Inferior parietal cortex (tissue), 1 donor: ENCODE measurements around the gene PRKD3.

Source experiments
- DNase-seq: peaks from one replicate; pipeline ENCODE4 v3.0.0-alpha.2; 2016; ENCODE audit errors: extremely low spot score

The PRKD3 gene

GRCh38 chr2:37324786-37325624, at the start of gene PRKD3:
Gene PRKD3, minus strand, starts transcription at chr2:37324833. Its CDS starts 8,309 bp downstream, at chr2:37316524.
- peak; percentile 37 for DNase-seq

- DNase-seq = no peak
These were observed 47.4 kb upstream of the PRKD3 start for GRCh38 chr2:37372000-37372399.

- no peak for DNase-seq
These were observed 46.0 kb upstream of the PRKD3 start for GRCh38 chr2:37370666-37371065.

- no peak for DNase-seq
These were observed 43.4 kb upstream of the PRKD3 start for GRCh38 chr2:37367984-37368383.

- DNase-seq = no peak
These were observed 42.7 kb upstream of the PRKD3 start for GRCh38 chr2:37367310-37367709.

GRCh38 chr2:37366773-37367172, 42.1 kb upstream of the PRKD3 start:
- no peak for DNase-seq

GRCh38 chr2:37365669-37366068, 41.0 kb upstream of the PRKD3 start:
- DNase-seq = no peak

- no peak for DNase-seq
These were observed 39.7 kb upstream of the PRKD3 start for GRCh38 chr2:37364351-37364750.

GRCh38 chr2:37361994-37362698, 37.5 kb upstream of the PRKD3 start:
- DNase-seq = no peak

GRCh38 chr2:37361216-37361815, 36.7 kb upstream of the PRKD3 start:
- DNase-seq = no peak

GRCh38 chr2:37358466-37358865, 33.8 kb upstream of the PRKD3 start:
- DNase-seq = no peak

GRCh38 chr2:37357530-37357929, 32.9 kb upstream of the PRKD3 start:
- DNase-seq = no peak

- no peak for DNase-seq
These were observed 32.4 kb upstream of the PRKD3 start for GRCh38 chr2:37357069-37357468.

- no peak for DNase-seq
These were observed 31.7 kb upstream of the PRKD3 start for GRCh38 chr2:37356299-37356698.

- no peak for DNase-seq
These were observed 31.1 kb upstream of the PRKD3 start for GRCh38 chr2:37355735-37356134.

- DNase-seq = no peak
These were observed 29.9 kb upstream of the PRKD3 start for GRCh38 chr2:37354531-37354930.

GRCh38 chr2:37350034-37350433, 25.4 kb upstream of the PRKD3 start:
- no peak for DNase-seq

- DNase-seq = no peak
These were observed 24.7 kb upstream of the PRKD3 start for GRCh38 chr2:37349231-37349860.

- DNase-seq = no peak
These were observed 23.5 kb upstream of the PRKD3 start for GRCh38 chr2:37348155-37348554.

- no peak for DNase-seq
These were observed 20.1 kb upstream of the PRKD3 start, which contains the start of gene QPCT for GRCh38 chr2:37344453-37345361. Gene QPCT, plus strand, starts transcription at chr2:37344630. Its CDS starts 102 bp downstream, at chr2:37344732.
